Gastrocnemius medialis (tissue), 4 donors: ENCODE data around the gene SLC24A3. TPM values are rescaled to one million over a fixed set of nuclear protein-coding genes. Genes with fewer than 3 reads are reported as not detected.

Experiments used
- ATAC-seq, 2 donors: fragments of 150-250 bp; one replicate each; pipeline ENCODE4 v1.9.1; 2016
- DNase-seq, 2 donors: peaks; one replicate each; pipeline ENCODE4 v3.0.0-alpha.2; 2019
- H3K27ac ChIP-seq, 4 donors: fragments of 200-600 bp; sonication (generic); 1 replicate in 1 of 4; 2 replicates in 3 of 4; pipeline ENCODE4 v1.5.1; 2016 to 2018; ENCODE audit warnings: mild to moderate bottlenecking in 2 of 4, moderate library complexity in 1 of 4
- H3K27me3 ChIP-seq, 3 donors: fragments of 200-600 bp; sonication (generic) in 2 of 3; 1 replicate in 1 of 3; 2 replicates in 2 of 3; pipeline versions ENCODE4 v1.5.1 to v1.6.0; 2016 to 2019; ENCODE audit warnings: mild to moderate bottlenecking in 1 of 3, moderate library complexity in 1 of 3
- H3K36me3 ChIP-seq, 2 donors: fragments of 200-600 bp; sonication (generic) in 1 of 2; one replicate each; pipeline ENCODE4 v1.5.1; 2017 to 2018
- H3K4me1 ChIP-seq, 2 donors: fragments of 200-600 bp; sonication (generic) in 1 of 2; one replicate each; pipeline ENCODE4 v1.5.1; 2016 to 2017; ENCODE audit warnings: mild to moderate bottlenecking in 2 of 2
- H3K4me3 ChIP-seq, 4 donors: fragments of 200-600 bp; sonication (generic) in 3 of 4; 1 replicate in 1 of 4; 2 replicates in 3 of 4; pipeline ENCODE4 v1.5.1; 2016 to 2019; ENCODE audit warnings: mild to moderate bottlenecking in 2 of 4
- H3K9me3 ChIP-seq, 3 donors: fragments of 200-600 bp; sonication (generic) in 2 of 3; 1 replicate in 1 of 3; 2 replicates in 2 of 3; pipeline ENCODE4 v1.5.1; 2016 to 2019
- CTCF ChIP-seq, 5 experiments: fragments of 450-650 bp in 3 of 5; fragments of 200-600 bp in 2 of 5; sonication (generic) in 2 of 5; IDR thresholded peaks in 4 of 5; conservative IDR thresholded peaks in 1 of 5; 1 replicate in 4 of 5; 2 replicates in 1 of 5; pipeline ENCODE4 v1.5.1; 2016 to 2019; ENCODE audit warnings: antibody characterized with exemption in 5 of 5, mild to moderate bottlenecking in 3 of 5, moderate library complexity in 3 of 5
- POLR2A ChIP-seq, 2 donors: fragments of 450-650 bp; IDR thresholded peaks; one replicate each; pipeline ENCODE4 v1.6.1; 2017; ENCODE audit warnings: antibody characterized with exemption in 2 of 2, mild to moderate bottlenecking in 2 of 2, moderate library complexity in 2 of 2
- in situ Hi-C, 4 donors: fragments of 200-750 bp; cut with MboI; loops; one replicate each; pipeline versions ENCODE4 v1.15.0 to v1.8.0; 2017; ENCODE audit warnings: low sequenced_read_pairs in 4 of 4
- intact Hi-C: fragments of 100-400 bp; cut with DNase I; formaldehyde crosslinking; loops from one replicate; pipeline ENCODE4 v1.15.1; 2023; ENCODE audit warnings: low total_unique reads
- total RNA-seq, 4 donors: library from RNA; depleted of rRNA; stranded (reverse); fragments of >200 nt; gene quantifications; one replicate each; pipeline versions ENCODE4 v1.1.0 to v1.2.3, GENCODE V29; 2016

SLC24A3 gene
- total RNA-seq, 4 donors from 2014 or later, result 3.3 to 7.8 (median 6.7) TPM

GRCh38 chr20:19367591-19367990 is 155.1 kb downstream of the SLC24A3 start:
- in situ Hi-C loops (no loop called here), intact Hi-C loops (no loop called here)
- Histone ChIP-seq H3K27ac (no peak overlapping the region), H3K9me3 (no peaks in the 10 kb centered on the region), H3K4me1 (peaks cover 17 to 27% of the 10 kb centered on the region in 2 donors), H3K27me3 (no peaks in the 10 kb centered on the region), H3K4me3 (no peak overlapping the region), H3K36me3 (no peaks in the 10 kb centered on the region)
- DNase-seq (no peak), ATAC-seq (no peak)
- TF ChIP-seq POLR2A (IDR thresholded peaks at IDR 0.05), result no peak
- TF ChIP-seq CTCF (IDR thresholded peaks at IDR 0.05 in 4 of 5, conservative IDR thresholded peaks at IDR 0.05 in 1 of 5), result no peak

DNA sequence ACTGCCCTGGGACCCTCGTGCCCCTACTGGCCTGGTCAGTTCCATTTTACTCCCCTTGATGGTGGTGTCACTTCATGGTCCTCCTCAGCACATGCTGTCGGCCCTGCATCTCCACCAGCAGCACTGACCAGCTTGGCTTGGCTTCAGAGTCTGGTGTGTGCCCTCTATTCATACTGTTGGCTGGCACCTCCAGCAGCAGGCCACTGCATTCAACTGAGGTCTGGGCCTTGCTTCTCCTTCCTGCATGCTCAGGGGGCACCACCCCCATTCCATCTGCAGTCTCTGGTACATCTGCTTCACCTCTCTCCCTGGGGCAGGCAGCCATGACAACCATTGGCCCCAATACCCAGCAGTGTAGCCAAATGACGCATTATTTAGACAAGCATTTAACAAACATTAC is 155.9 kb downstream of the SLC24A3 start:
- in situ Hi-C loops, result no loop called here
- Histone ChIP-seq H3K4me3 (no peak overlapping the region), H3K9me3 (no peaks in the 10 kb centered on the region), H3K4me1 (peaks cover 12 to 19% of the 10 kb centered on the region in 2 donors), H3K27me3 (no peaks in the 10 kb centered on the region), H3K36me3 (no peaks in the 10 kb centered on the region), H3K27ac (no peak overlapping the region)
- ATAC-seq, result no peak
- no peak for DNase-seq
- TF ChIP-seq POLR2A (IDR thresholded peaks at IDR 0.05), result no peak
- TF ChIP-seq CTCF (IDR thresholded peaks at IDR 0.05 in 4 of 5, conservative IDR thresholded peaks at IDR 0.05 in 1 of 5), result no peak
- intact Hi-C loops, result no loop called here

DNA sequence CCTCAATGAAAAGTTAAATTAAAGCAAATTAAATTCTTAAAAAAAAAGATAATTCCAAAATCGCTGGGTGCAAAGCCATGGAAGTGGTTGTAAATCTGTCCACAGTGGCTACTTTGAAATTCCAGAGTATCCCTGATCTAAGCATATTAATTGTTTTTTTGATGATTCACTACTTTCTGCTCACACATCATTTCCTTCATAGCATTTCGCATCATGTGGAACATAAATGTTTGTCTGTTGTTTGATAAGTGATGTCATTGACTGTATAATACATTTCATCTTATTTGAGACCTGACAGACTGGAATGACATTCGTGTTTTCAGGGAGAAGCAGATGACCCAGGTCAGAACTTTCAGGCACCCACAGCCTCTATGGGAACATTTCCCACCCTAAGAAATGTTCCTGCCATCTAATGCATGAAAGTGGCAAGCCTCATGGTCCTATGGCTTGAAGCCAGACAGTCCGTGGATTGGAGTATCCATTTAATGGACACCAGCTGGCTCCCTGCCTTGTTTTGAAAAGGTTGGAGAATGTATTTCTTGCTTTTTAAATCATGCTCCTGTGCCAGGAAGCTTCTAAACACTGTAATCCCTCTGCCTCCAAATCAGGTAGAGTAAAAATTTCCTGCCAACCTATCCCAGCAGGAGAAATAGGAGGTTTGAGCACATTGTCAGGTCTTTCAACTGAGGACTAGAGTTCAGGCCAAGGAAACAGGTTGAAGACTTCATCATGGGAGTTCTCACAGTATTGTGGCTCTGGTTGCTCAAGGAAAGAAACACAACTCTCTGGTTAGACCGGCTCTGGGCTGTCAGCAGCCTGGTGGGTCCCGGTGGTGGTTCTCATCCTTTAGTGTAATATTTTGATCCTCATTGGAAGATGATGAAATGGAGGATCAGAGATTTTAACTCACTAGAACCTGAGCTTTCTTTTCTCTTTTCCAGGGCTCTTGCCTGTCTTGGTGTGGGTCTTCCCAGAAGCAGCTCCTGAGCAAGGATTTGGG is 157.9 kb downstream of the SLC24A3 start:
- Histone ChIP-seq H3K4me1 (peaks cover 4 to 9% of the 10 kb centered on the region in 2 donors), H3K36me3 (no peaks in the 10 kb centered on the region), H3K4me3 (no peak overlapping the region), H3K27ac (no peak overlapping the region), H3K9me3 (no peaks in the 10 kb centered on the region), H3K27me3 (no peaks in the 10 kb centered on the region)
- TF ChIP-seq POLR2A (IDR thresholded peaks at IDR 0.05), result no peak
- intact Hi-C loops, result loop anchor here (10.0 kb wide), 1 partner anchor 166 kb away; no protein-coding TSS in a partner anchor
- DNase-seq (no peak), ATAC-seq (no peak)
- in situ Hi-C loops, result no loop called here

DNA sequence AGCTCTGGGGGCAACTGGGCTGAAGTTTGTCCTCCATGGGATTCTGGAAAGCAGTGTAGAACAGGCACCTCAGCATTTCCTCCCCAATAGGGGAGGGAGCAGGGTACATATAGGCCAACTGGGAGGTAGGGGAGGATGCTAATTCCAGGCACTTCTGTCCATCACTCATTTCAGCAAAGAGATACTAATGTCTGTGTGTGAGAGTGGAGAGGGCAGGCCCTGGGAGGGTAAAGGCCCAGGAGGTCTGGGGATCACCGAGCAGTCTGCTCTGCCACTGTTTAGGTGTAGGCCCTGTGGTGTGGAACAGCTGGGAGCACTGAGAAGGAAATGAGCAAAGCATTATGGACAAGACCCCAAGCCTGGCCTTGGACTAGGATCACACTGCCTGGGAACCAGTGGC is 158.7 kb downstream of the SLC24A3 start:
- intact Hi-C loops, result loop anchor here (10.0 kb wide), 1 partner anchor 166 kb away; no protein-coding TSS in a partner anchor
- no peak for DNase-seq
- in situ Hi-C loops, result no loop called here

More for the DNA sequence above, 158.7 kb downstream of the SLC24A3 start:
- Histone ChIP-seq H3K9me3 (no peaks in the 10 kb centered on the region), H3K36me3 (no peaks in the 10 kb centered on the region), H3K4me3 (no peak overlapping the region), H3K27ac (no peak overlapping the region), H3K4me1 (peaks cover 7 to 9% of the 10 kb centered on the region in 2 donors), H3K27me3 (no peaks in the 10 kb centered on the region)
- TF ChIP-seq CTCF (IDR thresholded peaks at IDR 0.05 in 4 of 5, conservative IDR thresholded peaks at IDR 0.05 in 1 of 5), result no peak
- no peak for TF ChIP-seq POLR2A (IDR thresholded peaks at IDR 0.05)
- ATAC-seq, result no peak
